K562 (cell line): ENCODE measurements around the gene CD82. TPM values are rescaled to one million over a fixed set of nuclear protein-coding genes. Genes with fewer than 3 reads are reported as not detected.

ENCODE experiments used
- ADNP ChIP-seq: fragments of 200-800 bp; sonication (Bioruptor generic); IDR thresholded peaks from 2 replicates; pipeline ENCODE4 v1.6.1; 2016; ENCODE audit warnings: missing genetic modification characterization, missing compliant biosample characterization
- ARID1B ChIP-seq: fragments of 450-650 bp; IDR thresholded peaks from 2 replicates; pipeline ENCODE4 v1.6.1; 2016; ENCODE audit warnings: antibody characterized with exemption, mild to moderate bottlenecking, inconsistent platforms
- C11orf30 ChIP-seq: fragments of 450-650 bp; IDR thresholded peaks from 2 replicates; pipeline ENCODE4 v1.6.1; 2016; ENCODE audit warnings: low read depth, mild to moderate bottlenecking
- CBX5 ChIP-seq: IDR thresholded peaks from 2 replicates; pipeline ENCODE4 v1.6.1; 2014; ENCODE audit warnings: low read depth, borderline replicate concordance
- COPS2 ChIP-seq: fragments of 450-650 bp; conservative IDR thresholded peaks from 2 replicates; pipeline ENCODE4 v1.6.1; 2016; ENCODE audit warnings: mild to moderate bottlenecking, moderate library complexity
- EGR1 ChIP-seq: fragments of 450-650 bp; conservative IDR thresholded peaks from 2 replicates; pipeline ENCODE4 v1.6.1; 2017; ENCODE audit warnings: mild to moderate bottlenecking
- HEY1 ChIP-seq: fragments of 250-450 bp; sonication (Bioruptor Pico); IDR thresholded peaks from 2 replicates; pipeline ENCODE4 v1.5.0; 2020; ENCODE audit warnings: mild to moderate bottlenecking, moderate library complexity, borderline replicate concordance
- MCM2 ChIP-seq: fragments of 450-650 bp; IDR thresholded peaks from 2 replicates; pipeline ENCODE4 v1.6.1; 2017; ENCODE audit warnings: low read depth, mild to moderate bottlenecking
- MCM3 ChIP-seq: fragments of 450-650 bp; IDR thresholded peaks from 2 replicates; pipeline ENCODE4 v1.6.1; 2016
- NFIC ChIP-seq: fragments of 450-650 bp; IDR thresholded peaks from 2 replicates; pipeline ENCODE4 v1.6.1; 2017; ENCODE audit warnings: mild to moderate bottlenecking, inconsistent platforms
- NR4A1 ChIP-seq, 2 experiments: fragments of 250-450 bp in 1 of 2; fragments of 450-650 bp in 1 of 2; sonication (Bioruptor Pico) in 1 of 2; IDR thresholded peaks; 2 replicates each; pipeline versions ENCODE4 v1.4.0 to v1.6.1; 2016 to 2020; ENCODE audit warnings: mild to moderate bottlenecking in 2 of 2, missing compliant biosample characterization in 1 of 2, missing genetic modification characterization in 1 of 2, moderate library complexity in 1 of 2
- PURB ChIP-seq: sonication (generic); formaldehyde crosslinking; IDR thresholded peaks from 2 replicates; pipeline ENCODE4 v1.9.0; 2021; ENCODE audit warnings: low read depth, mild to moderate bottlenecking, missing genetic modification reagents
- RB1 ChIP-seq: fragments of 450-650 bp; IDR thresholded peaks from 2 replicates; pipeline ENCODE4 v1.6.1; 2017; ENCODE audit warnings: low read depth, mild to moderate bottlenecking
- SRSF3 ChIP-seq: fragments of 200-400 bp; formaldehyde crosslinking; IDR thresholded peaks from 2 replicates; pipeline ENCODE4 v1.6.1; 2016; ENCODE audit warnings: mild to moderate bottlenecking, low read length, moderate library complexity; ENCODE audit not compliant: insufficient read depth
- TGIF2 ChIP-seq: sonication (generic); formaldehyde crosslinking; IDR thresholded peaks from 2 replicates; pipeline ENCODE4 v1.8.1; 2022; ENCODE audit warnings: mild to moderate bottlenecking, missing genetic modification reagents, moderate library complexity
- ZNF274 ChIP-seq: IDR thresholded peaks from 2 replicates; pipeline ENCODE4 v1.6.1; 2011; ENCODE audit warnings: low read depth, mild to moderate bottlenecking, low read length, moderate library complexity, borderline replicate concordance
- ZNF507 ChIP-seq: conservative IDR thresholded peaks from 2 replicates; pipeline ENCODE4 v1.6.1; 2017; ENCODE audit warnings: missing genetic modification characterization, missing compliant biosample characterization
- ZNF707 ChIP-seq: fragments of 250-450 bp; sonication (Bioruptor Pico); conservative IDR thresholded peaks from 2 replicates; pipeline ENCODE4 v1.8.0; 2022; ENCODE audit warnings: inconsistent platforms, mild to moderate bottlenecking, moderate library complexity
- polyA plus RNA-seq, 8 experiments: library from polyadenylated mRNA; depleted of rRNA in 4 of 8; stranded (reverse) in 5 of 8; unstranded in 3 of 8; fragments of >200 nt; fragmentation: Nextera tagmentation in 2 of 8; fragmentation: Illumina TruSeq in 1 of 8; extraction: Ambion mirVana in 2 of 8; extraction: Trizol in 1 of 8; gene quantifications; 2 replicates each; pipeline versions ENCODE4 v1.2.1 to v1.2.3, GENCODE V29; 2011 to 2014; ENCODE audit warnings: inconsistent platforms in 1 of 8, missing spikeins in 1 of 8
- total RNA-seq, 7 experiments: library from RNA; depleted of rRNA in 6 of 7; stranded (reverse); fragments of >200 nt in 6 of 7; fragmentation: Illumina TruSeq in 2 of 7; extraction: Trizol in 2 of 7; gene quantifications; 2 replicates each; pipeline versions ENCODE4 v1.2.1 to v1.2.3, GENCODE V29; 2011 to 2021; ENCODE audit warnings: low replicate concordance in 1 of 7
- TF ChIP-seq, protein P1 (sequence below), 3 experiments: fragments of 200-800 bp in 1 of 3; sonication (Bioruptor generic) in 1 of 3; sonication (generic) in 1 of 3; formaldehyde crosslinking in 1 of 3; IDR thresholded peaks; 2 replicates each; pipeline versions ENCODE4 v1.6.1 to v1.8.0; 2016 to 2022; ENCODE audit warnings: mild to moderate bottlenecking in 2 of 3, missing compliant biosample characterization in 2 of 3, missing genetic modification characterization in 2 of 3, missing genetic modification reagents in 1 of 3
- TF ChIP-seq, protein P2 (sequence below): fragments of 200-800 bp; sonication (Bioruptor generic); IDR thresholded peaks from 2 replicates; pipeline ENCODE4 v1.6.1; 2017; ENCODE audit warnings: missing genetic modification characterization, missing compliant biosample characterization
- TF ChIP-seq, protein P3 (sequence below): sonication (generic); formaldehyde crosslinking; IDR thresholded peaks from 2 replicates; pipeline ENCODE4 v1.4.0; 2020; ENCODE audit warnings: mild to moderate bottlenecking, missing genetic modification reagents
- TF ChIP-seq, protein P4 (sequence below): fragments of 450-650 bp; IDR thresholded peaks from 2 replicates; pipeline ENCODE4 v1.6.1; 2018; ENCODE audit warnings: mild to moderate bottlenecking, low read depth; ENCODE audit not compliant: partially characterized antibody

CD82 gene
- total and polyA plus RNA-seq, 9 of the 15 experiments (the other 6 are each of a cell fraction or from before 2014, with no cell fraction given) = 0.27 to 9.4 (median 3.0) TPM

DNA sequence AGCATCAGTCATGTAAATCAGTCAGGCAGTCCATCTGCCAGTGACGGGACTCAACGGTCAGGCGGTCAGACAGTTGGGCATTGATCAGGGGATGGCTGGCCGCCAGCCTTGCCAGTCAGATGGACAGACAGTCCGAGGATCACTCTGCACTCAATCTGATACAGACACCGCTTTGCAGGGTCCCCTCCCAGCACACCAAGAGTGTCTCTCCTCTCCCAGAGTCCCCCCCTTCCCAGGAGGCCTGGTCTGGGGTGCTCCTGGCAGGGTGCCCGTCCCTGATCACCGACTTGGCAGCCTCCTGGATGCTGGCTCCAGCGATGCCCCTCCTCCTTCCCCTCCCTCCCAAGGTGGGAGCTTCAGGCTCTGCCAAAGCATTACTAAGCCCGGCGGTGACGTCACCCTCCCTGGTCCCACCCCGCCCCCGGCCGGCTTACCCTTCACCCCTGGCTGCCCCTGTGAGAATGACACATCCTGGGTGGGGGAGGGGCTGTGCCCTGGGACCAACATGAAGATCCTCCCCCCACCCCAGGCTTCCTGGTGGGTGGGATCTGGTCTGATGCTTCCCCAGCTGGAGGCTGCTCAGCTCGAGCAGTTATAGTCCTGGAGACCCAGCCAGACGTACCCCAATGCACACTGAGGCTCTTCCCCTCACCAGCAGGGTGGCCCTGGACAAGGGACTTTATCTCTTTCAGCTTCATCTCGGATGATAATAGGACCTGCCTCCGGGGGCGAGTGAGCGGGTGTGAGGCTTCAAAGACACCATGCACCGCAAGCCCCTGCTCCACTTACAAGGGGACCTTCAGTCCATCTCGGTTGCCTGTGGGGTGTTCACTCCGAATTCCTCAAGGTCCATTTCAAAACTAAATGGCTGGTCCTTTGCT lies 69.2 kb downstream of the CD82 start (continued):
- TF ChIP-seq, protein P1, sequence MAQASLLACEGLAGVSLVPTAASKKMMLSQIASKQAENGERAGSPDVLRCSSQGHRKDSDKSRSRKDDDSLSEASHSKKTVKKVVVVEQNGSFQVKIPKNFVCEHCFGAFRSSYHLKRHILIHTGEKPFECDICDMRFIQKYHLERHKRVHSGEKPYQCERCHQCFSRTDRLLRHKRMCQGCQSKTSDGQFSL (CRISPR knock-in tag; IDR thresholded peaks at IDR 0.05) = no peak
- TF ChIP-seq, protein P1 (tag; IDR thresholded peaks at IDR 0.05) = no peak
- no peak for TF ChIP-seq MCM2
- no peak for TF ChIP-seq ZNF507 (tag)
- no peak for TF ChIP-seq CBX5
- no peak for TF ChIP-seq HEY1 (CRISPR knock-in tag)
- TF ChIP-seq, protein P2, sequence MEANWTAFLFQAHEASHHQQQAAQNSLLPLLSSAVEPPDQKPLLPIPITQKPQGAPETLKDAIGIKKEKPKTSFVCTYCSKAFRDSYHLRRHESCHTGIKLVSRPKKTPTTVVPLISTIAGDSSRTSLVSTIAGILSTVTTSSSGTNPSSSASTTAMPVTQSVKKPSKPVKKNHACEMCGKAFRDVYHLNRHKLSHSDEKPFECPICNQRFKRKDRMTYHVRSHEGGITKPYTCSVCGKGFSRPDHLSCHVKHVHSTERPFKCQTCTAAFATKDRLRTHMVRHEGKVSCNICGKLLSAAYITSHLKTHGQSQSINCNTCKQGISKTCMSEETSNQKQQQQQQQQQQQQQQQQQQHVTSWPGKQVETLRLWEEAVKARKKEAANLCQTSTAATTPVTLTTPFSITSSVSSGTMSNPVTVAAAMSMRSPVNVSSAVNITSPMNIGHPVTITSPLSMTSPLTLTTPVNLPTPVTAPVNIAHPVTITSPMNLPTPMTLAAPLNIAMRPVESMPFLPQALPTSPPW (CRISPR knock-in tag) = peak; percentile 57
- peak; percentile 54 for TF ChIP-seq EGR1
- TF ChIP-seq MCM3 = no peak
- no peak for TF ChIP-seq COPS2
- TF ChIP-seq, protein P3, sequence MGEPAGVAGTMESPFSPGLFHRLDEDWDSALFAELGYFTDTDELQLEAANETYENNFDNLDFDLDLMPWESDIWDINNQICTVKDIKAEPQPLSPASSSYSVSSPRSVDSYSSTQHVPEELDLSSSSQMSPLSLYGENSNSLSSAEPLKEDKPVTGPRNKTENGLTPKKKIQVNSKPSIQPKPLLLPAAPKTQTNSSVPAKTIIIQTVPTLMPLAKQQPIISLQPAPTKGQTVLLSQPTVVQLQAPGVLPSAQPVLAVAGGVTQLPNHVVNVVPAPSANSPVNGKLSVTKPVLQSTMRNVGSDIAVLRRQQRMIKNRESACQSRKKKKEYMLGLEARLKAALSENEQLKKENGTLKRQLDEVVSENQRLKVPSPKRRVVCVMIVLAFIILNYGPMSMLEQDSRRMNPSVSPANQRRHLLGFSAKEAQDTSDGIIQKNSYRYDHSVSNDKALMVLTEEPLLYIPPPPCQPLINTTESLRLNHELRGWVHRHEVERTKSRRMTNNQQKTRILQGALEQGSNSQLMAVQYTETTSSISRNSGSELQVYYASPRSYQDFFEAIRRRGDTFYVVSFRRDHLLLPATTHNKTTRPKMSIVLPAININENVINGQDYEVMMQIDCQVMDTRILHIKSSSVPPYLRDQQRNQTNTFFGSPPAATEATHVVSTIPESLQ (CRISPR knock-in tag) = no peak
- peak; percentile 31; the same call in 1 of the 2 replicates for TF ChIP-seq NFIC
- TF ChIP-seq, protein P4, sequence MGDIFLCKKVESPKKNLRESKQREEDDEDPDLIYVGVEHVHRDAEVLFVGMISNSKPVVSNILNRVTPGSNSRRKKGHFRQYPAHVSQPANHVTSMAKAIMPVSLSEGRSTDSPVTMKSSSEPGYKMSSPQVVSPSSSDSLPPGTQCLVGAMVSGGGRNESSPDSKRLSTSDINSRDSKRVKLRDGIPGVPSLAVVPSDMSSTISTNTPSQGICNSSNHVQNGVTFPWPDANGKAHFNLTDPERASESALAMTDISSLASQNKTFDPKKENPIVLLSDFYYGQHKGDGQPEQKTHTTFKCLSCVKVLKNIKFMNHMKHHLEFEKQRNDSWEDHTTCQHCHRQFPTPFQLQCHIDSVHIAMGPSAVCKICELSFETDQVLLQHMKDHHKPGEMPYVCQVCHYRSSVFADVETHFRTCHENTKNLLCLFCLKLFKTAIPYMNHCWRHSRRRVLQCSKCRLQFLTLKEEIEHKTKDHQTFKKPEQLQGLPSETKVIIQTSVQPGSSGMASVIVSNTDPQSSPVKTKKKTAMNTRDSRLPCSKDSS = no peak
- TF ChIP-seq PURB = no peak
- TF ChIP-seq C11orf30 = no peak
- no peak for TF ChIP-seq ZNF707 (CRISPR knock-in tag)
- TF ChIP-seq NR4A1 (CRISPR knock-in tag; IDR thresholded peaks at IDR 0.05) = no peak
- TF ChIP-seq NR4A1 (tag; IDR thresholded peaks at IDR 0.05) = no peak
- TF ChIP-seq RB1 = no peak
- TF ChIP-seq TGIF2 (CRISPR knock-in tag) = no peak
- TF ChIP-seq ARID1B = peak; percentile 21; the same call in 1 of the 2 replicates
- no peak for TF ChIP-seq ADNP (tag)
- TF ChIP-seq ZNF274 = no peak
- TF ChIP-seq SRSF3 = no peak
